Measurements from ENCODE around the gene B4GALT2. TPM values are rescaled to one million over a fixed set of nuclear protein-coding genes. Genes with fewer than 3 reads are reported as not detected.

The B4GALT2 gene
- total and polyA plus RNA-seq, 9 of the 15 experiments (the other 6 are each of a cell fraction or from before 2014, with no cell fraction given), result 1.3 to 86.8 (median 43.8) TPM

GRCh38 chr1:44029260-44029910 is 50.4 kb downstream of the B4GALT2 start (continued):
- TF ChIP-seq CHD7 (IDR thresholded peaks at IDR 0.05; ENCODE audit: low read depth, low read length) (no peak), SNRNP70 (optimal IDR thresholded peaks at IDR 0.05; ENCODE audit: low read depth, low read length) (no peak), SNAPC5 (CRISPR knock-in tag; IDR thresholded peaks at IDR 0.05) (no peak), MIER1 (IDR thresholded peaks at IDR 0.05; ENCODE audit: low read depth) (0 out of 2 replicates have a peak, but pooled peaks have one; percentile 74), ZNF324 (CRISPR knock-in tag; IDR thresholded peaks at IDR 0.05) (no peak), HMG20A (CRISPR knock-in tag; conservative IDR thresholded peaks at IDR 0.05) (no peak), ETS1 (conservative IDR thresholded peaks at IDR 0.05; ENCODE audit: control insufficient read depth, low read depth, low read length) (no peak), NCOA1 (IDR thresholded peaks at IDR 0.05; ENCODE audit: low read depth) (0 out of 2 replicates have a peak, but pooled peaks have one; percentile 26), FOXP1 (CRISPR knock-in tag; IDR thresholded peaks at IDR 0.05) (peak; percentile 50; the same call in 1 of the 2 replicates), ZNF316 (IDR thresholded peaks at IDR 0.05) (no peak), KDM5B (IDR thresholded peaks at IDR 0.05; ENCODE audit: insufficient replicate concordance, low read depth, low read length) (peak; percentile 40), SUPT5H (IDR thresholded peaks at IDR 0.05) (peak; percentile 33), NFYB (IDR thresholded peaks at IDR 0.05; ENCODE audit: extremely low read depth, insufficient read length) (no peak), TEAD4 (IDR thresholded peaks at IDR 0.05; ENCODE audit: low read length) (no peak), TEAD4 (CRISPR knock-in tag; IDR thresholded peaks at IDR 0.05; ENCODE audit: borderline replicate concordance) (0 out of 2 replicates have a peak, but pooled peaks have one; percentile 57)
- TF ChIP-seq, protein P1, sequence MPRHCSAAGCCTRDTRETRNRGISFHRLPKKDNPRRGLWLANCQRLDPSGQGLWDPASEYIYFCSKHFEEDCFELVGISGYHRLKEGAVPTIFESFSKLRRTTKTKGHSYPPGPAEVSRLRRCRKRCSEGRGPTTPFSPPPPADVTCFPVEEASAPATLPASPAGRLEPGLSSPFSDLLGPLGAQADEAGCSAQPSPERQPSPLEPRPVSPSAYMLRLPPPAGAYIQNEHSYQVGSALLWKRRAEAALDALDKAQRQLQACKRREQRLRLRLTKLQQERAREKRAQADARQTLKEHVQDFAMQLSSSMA (CRISPR knock-in tag; IDR thresholded peaks at IDR 0.05), result no peak

Measured in K562 (cell line).